Mesendoderm (in vitro differentiated cells): ENCODE results near the gene GABRG2.

Experiments used
- DNase-seq: peaks from one replicate; pipeline ENCODE4 v3.0.0; 2013
- H2AK5ac ChIP-seq: 2 replicates; pipeline ENCODE4 v1.6.1; 2013; ENCODE audit warnings: low read length, inconsistent platforms
- H2BK120ac ChIP-seq: 2 replicates; pipeline ENCODE4 v1.6.1; 2013; ENCODE audit warnings: low read depth, mild to moderate bottlenecking, low read length, moderate library complexity, mixed read lengths
- H2BK15ac ChIP-seq: replicated peaks from 2 replicates; pipeline ENCODE4 v1.6.1; 2013; ENCODE audit warnings: low read depth, mild to moderate bottlenecking, moderate library complexity
- H2BK5ac ChIP-seq: 2 replicates; pipeline ENCODE4 v1.6.1; 2013; ENCODE audit warnings: low read length, inconsistent platforms
- H3K18ac ChIP-seq: 2 replicates; pipeline ENCODE4 v1.6.1; 2013; ENCODE audit warnings: mild to moderate bottlenecking, low read length, mixed read lengths
- H3K23ac ChIP-seq: one replicate; pipeline ENCODE4 v1.6.1; 2013; ENCODE audit warnings: low read length
- H3K27ac ChIP-seq: 2 replicates; pipeline ENCODE4 v1.5.1; 2013; ENCODE audit warnings: low read depth, mild to moderate bottlenecking, inconsistent platforms, low read length, moderate library complexity
- H3K27me3 ChIP-seq: 2 replicates; pipeline ENCODE4 v1.6.1; 2013; ENCODE audit warnings: low read length, control low read depth, mild to moderate bottlenecking, inconsistent platforms; ENCODE audit not compliant: insufficient read depth, poor library complexity
- H3K36me3 ChIP-seq: 2 replicates; pipeline ENCODE4 v1.6.1; 2013; ENCODE audit warnings: low read length, inconsistent platforms; ENCODE audit not compliant: control insufficient read depth, insufficient read depth
- H3K4ac ChIP-seq: one replicate; pipeline ENCODE4 v1.6.1; 2013; ENCODE audit warnings: low read depth, mild to moderate bottlenecking, low read length, moderate library complexity
- H3K4me1 ChIP-seq: 2 replicates; pipeline ENCODE4 v1.6.1; 2013; ENCODE audit warnings: low read depth, low read length, inconsistent platforms; ENCODE audit not compliant: control insufficient read depth
- H3K4me2 ChIP-seq: 2 replicates; pipeline ENCODE4 v1.6.1; 2013; ENCODE audit warnings: low read length
- H3K4me3 ChIP-seq: 2 replicates; pipeline ENCODE4 v1.5.1; 2013; ENCODE audit warnings: mild to moderate bottlenecking, low read length
- H3K56ac ChIP-seq: one replicate; pipeline ENCODE4 v1.6.1; 2013; ENCODE audit warnings: low read length
- H3K79me1 ChIP-seq: 2 replicates; pipeline ENCODE4 v1.6.1; 2013; ENCODE audit warnings: low read length, inconsistent platforms
- H3K79me2 ChIP-seq: 2 replicates; pipeline ENCODE4 v1.6.1; 2013; ENCODE audit warnings: mild to moderate bottlenecking, low read length; ENCODE audit not compliant: control insufficient read depth, insufficient read depth
- H3K9ac ChIP-seq: 2 replicates; pipeline ENCODE4 v1.6.1; 2013; ENCODE audit warnings: low read length, inconsistent platforms
- H4K5ac ChIP-seq: one replicate; pipeline ENCODE4 v1.6.1; 2013; ENCODE audit warnings: low read length
- H4K8ac ChIP-seq: one replicate; pipeline ENCODE4 v1.6.1; 2013; ENCODE audit warnings: low read depth, mild to moderate bottlenecking, control low read depth, low read length, moderate library complexity
- WGBS: extraction: QIAGEN DNeasy Blood & Tissue Kit; methylation state at CpG from one replicate; pipeline ENCODE4 v1.1.7; 2013; ENCODE audit warnings: low lambda C conversion rate, missing lambda C conversion rate; ENCODE audit not compliant: insufficient coverage; ENCODE audit errors: extremely low coverage; 5-methylcytosine and 5-hydroxymethylcytosine counted together

Gene GABRG2

GRCh38 chr5:162193012-162193411 is 125.4 kb downstream of the GABRG2 start:
- Histone ChIP-seq H3K27ac (no peak overlapping the region), H4K8ac (no peak overlapping the region), H3K27me3 (no peaks in the 10 kb centered on the region), H2AK5ac (no peak overlapping the region), H3K4ac (no peak overlapping the region), H2BK15ac (no peak overlapping the region), H3K36me3 (no peaks in the 10 kb centered on the region), H3K79me1 (no peaks in the 10 kb centered on the region), H3K4me3 (no peak overlapping the region), H2BK5ac (no peak overlapping the region), H3K4me1 (no peaks in the 10 kb centered on the region), H3K23ac (no peak overlapping the region), H3K9ac (no peak overlapping the region), H3K79me2 (no peaks in the 10 kb centered on the region), H2BK120ac (no peak overlapping the region), H3K56ac (no peak overlapping the region), H4K5ac (no peak overlapping the region), H3K18ac (no peak overlapping the region), H3K4me2 (no peak overlapping the region)
- DNase-seq = no peak
- no CpG with 5 or more reads among the region's 6 CpGs for WGBS

- Histone ChIP-seq H3K79me2 (no peaks in the 10 kb centered on the region), H3K4me3 (no peak overlapping the region), H3K27ac (no peak overlapping the region), H3K27me3 (no peaks in the 10 kb centered on the region), H3K18ac (no peak overlapping the region), H2BK120ac (no peak overlapping the region), H3K4me1 (no peaks in the 10 kb centered on the region), H3K9ac (no peak overlapping the region), H3K4me2 (no peak overlapping the region), H3K23ac (no peak overlapping the region), H2BK15ac (no peak overlapping the region), H3K79me1 (no peaks in the 10 kb centered on the region), H4K8ac (no peak overlapping the region), H2AK5ac (no peak overlapping the region), H3K56ac (no peak overlapping the region), H3K36me3 (no peaks in the 10 kb centered on the region), H3K4ac (no peak overlapping the region), H4K5ac (no peak overlapping the region), H2BK5ac (no peak overlapping the region)
- no peak for DNase-seq
- no CpG with 5 or more reads among the region's 1 CpG for WGBS
Observed at GRCh38 chr5:162196351-162196750, 128.8 kb downstream of the GABRG2 start.

GRCh38 chr5:162202285-162202880 is 134.8 kb downstream of the GABRG2 start:
- Histone ChIP-seq H2BK15ac (no peak overlapping the region), H3K4me1 (no peaks in the 10 kb centered on the region), H3K4me3 (no peak overlapping the region)

More at GRCh38 chr5:162202285-162202880, 134.8 kb downstream of the GABRG2 start:
- Histone ChIP-seq H3K4ac (no peak overlapping the region), H4K5ac (no peak overlapping the region), H2BK5ac (no peak overlapping the region), H2AK5ac (no peak overlapping the region), H3K56ac (no peak overlapping the region), H3K79me1 (no peaks in the 10 kb centered on the region), H3K4me2 (no peak overlapping the region), H3K27me3 (no peaks in the 10 kb centered on the region), H3K23ac (no peak overlapping the region), H3K36me3 (no peaks in the 10 kb centered on the region), H3K18ac (no peak overlapping the region), H2BK120ac (no peak overlapping the region), H4K8ac (no peak overlapping the region), H3K79me2 (no peaks in the 10 kb centered on the region), H3K9ac (no peak overlapping the region), H3K27ac (no peak overlapping the region)
- DNase-seq = no peak
- no CpG with 5 or more reads among the region's 1 CpG for WGBS
